Measurements from ENCODE around the gene POLN. TPM values are rescaled to one million over a fixed set of nuclear protein-coding genes. Genes with fewer than 3 reads are reported as not detected.

The POLN gene
- total RNA-seq, 4 donors from 2014 or later, result 0.26 to 5.8 (median 5.5) TPM; not detected in 1

- Histone ChIP-seq H3K36me3 (no peaks in the 10 kb centered on the region), H3K9me3 (no peaks in the 10 kb centered on the region), H3K27me3 (no peaks in the 10 kb centered on the region), H3K4me1 (no peaks in the 10 kb centered on the region), H3K4me3 (no peak overlapping the region), H3K27ac (no peak overlapping the region)
- intact Hi-C loops (cut with DNase I; ENCODE audit: low total_unique reads), result no loop called here
- peak in 1 of 2 donors; percentile 10 for DNase-seq
- TF ChIP-seq POLR2A (IDR thresholded peaks at IDR 0.05), result no peak
- TF ChIP-seq, protein P1, sequence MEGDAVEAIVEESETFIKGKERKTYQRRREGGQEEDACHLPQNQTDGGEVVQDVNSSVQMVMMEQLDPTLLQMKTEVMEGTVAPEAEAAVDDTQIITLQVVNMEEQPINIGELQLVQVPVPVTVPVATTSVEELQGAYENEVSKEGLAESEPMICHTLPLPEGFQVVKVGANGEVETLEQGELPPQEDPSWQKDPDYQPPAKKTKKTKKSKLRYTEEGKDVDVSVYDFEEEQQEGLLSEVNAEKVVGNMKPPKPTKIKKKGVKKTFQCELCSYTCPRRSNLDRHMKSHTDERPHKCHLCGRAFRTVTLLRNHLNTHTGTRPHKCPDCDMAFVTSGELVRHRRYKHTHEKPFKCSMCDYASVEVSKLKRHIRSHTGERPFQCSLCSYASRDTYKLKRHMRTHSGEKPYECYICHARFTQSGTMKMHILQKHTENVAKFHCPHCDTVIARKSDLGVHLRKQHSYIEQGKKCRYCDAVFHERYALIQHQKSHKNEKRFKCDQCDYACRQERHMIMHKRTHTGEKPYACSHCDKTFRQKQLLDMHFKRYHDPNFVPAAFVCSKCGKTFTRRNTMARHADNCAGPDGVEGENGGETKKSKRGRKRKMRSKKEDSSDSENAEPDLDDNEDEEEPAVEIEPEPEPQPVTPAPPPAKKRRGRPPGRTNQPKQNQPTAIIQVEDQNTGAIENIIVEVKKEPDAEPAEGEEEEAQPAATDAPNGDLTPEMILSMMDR (IDR thresholded peaks at IDR 0.05), result no peak
Measured at GRCh38 chr4:2285613-2286381, 43.9 kb upstream of the POLN start.

DNA sequence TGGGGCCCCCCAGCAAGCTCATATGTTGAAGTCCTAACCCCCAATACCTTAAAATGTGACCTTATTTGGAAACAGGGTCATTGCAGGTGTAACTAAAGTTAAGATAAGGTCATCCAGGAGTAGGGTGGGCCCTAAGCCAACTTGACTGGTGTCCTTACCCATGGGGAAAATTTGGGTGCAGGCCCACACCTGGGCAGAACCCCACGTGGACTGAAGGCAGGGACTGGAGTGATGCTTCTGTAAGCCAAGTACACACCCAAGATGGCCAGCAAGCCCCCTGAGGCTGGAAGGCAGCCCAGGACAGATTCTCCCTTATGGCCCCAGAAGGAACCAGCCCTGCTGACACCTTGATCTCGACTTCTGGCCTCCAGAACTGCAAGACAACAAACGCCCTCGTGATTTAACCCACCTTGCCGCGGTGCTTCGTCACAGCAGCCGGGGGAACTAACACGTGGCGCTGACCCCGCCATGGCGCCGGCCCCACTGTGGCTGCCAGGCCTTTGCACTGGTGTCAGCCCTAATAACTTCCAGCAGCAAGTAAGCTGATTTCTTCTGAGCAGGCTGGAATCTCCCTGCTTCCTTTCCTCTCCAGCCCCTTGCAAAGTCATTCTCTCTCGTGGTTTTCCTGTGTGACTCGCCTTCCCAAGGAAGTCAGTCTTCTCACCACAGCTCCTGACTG lies 43.2 kb upstream of the POLN start:
- DNase-seq, result peak in 1 of 2 donors; percentile 10
- H3K4me1 ChIP-seq, result no peaks in the 10 kb centered on the region
- H3K27me3 ChIP-seq, result no peaks in the 10 kb centered on the region
- no peaks in the 10 kb centered on the region for H3K36me3 ChIP-seq
- intact Hi-C loops (cut with DNase I; ENCODE audit: low total_unique reads), result no loop called here
- no peak overlapping the region for H3K27ac ChIP-seq
- no peaks in the 10 kb centered on the region for H3K9me3 ChIP-seq
- TF ChIP-seq POLR2A (IDR thresholded peaks at IDR 0.05), result no peak
- TF ChIP-seq, protein P1 (IDR thresholded peaks at IDR 0.05), result no peak
- no peak overlapping the region for H3K4me3 ChIP-seq

- TF ChIP-seq POLR2A (IDR thresholded peaks at IDR 0.05), result no peak
- TF ChIP-seq, protein P1 (IDR thresholded peaks at IDR 0.05), result no peak
- Histone ChIP-seq H3K4me1 (no peaks in the 10 kb centered on the region), H3K36me3 (no peaks in the 10 kb centered on the region), H3K27me3 (no peaks in the 10 kb centered on the region), H3K27ac (no peak overlapping the region), H3K9me3 (no peaks in the 10 kb centered on the region), H3K4me3 (no peak overlapping the region)
- DNase-seq, result peak in 1 of 2 donors; percentile 11
- intact Hi-C loops (cut with DNase I; ENCODE audit: low total_unique reads), result no loop called here
Measured at GRCh38 chr4:2284161-2284933, 42.4 kb upstream of the POLN start.

DNA sequence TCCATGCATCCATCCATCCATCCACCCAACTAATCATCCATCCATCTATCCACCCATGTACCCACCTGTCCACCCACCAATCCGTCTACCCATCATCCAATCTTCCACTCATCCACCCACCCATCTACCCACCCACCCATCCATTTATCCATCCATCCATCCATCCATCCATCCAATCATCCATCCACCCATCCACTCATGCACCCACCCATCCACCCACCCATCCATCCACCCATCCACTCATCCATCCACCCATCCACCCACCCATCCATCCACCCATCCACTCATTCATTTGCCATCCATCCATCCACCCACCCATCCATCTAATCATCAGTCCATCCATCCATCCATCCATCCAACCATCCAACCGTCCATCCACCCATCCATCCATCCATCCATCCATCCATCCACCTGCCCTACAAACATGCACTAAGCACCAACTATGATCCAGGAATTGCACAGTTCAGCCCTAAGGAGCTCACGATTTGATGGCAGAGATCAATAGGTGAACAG lies 41.3 kb upstream of the POLN start:
- Histone ChIP-seq H3K27ac (no peak overlapping the region), H3K36me3 (no peaks in the 10 kb centered on the region), H3K4me3 (no peak overlapping the region), H3K27me3 (no peaks in the 10 kb centered on the region), H3K4me1 (no peaks in the 10 kb centered on the region), H3K9me3 (no peaks in the 10 kb centered on the region)
- no peak for DNase-seq
- TF ChIP-seq, protein P1 (IDR thresholded peaks at IDR 0.05), result no peak
- no peak for TF ChIP-seq POLR2A (IDR thresholded peaks at IDR 0.05)
- intact Hi-C loops (cut with DNase I; ENCODE audit: low total_unique reads), result no loop called here

All from uterus (tissue), 4 donors.